Spleen (tissue), 11 donors: ENCODE measurements around the gene CPXM2. TPM values are rescaled to one million over a fixed set of nuclear protein-coding genes. Genes with fewer than 3 reads are reported as not detected.

Experiments
- DNase-seq: peaks from one replicate; pipeline ENCODE4 v3.0.0-alpha.2; 2020
- H3K27ac ChIP-seq, 8 donors: fragments of 200-600 bp; sonication (generic) in 7 of 8; 1 replicate in 4 of 8; 2 replicates in 4 of 8; pipeline versions ENCODE4 v1.5.0 to v1.8.0; 2016 to 2021; ENCODE audit warnings: inconsistent platforms in 4 of 8, mild to moderate bottlenecking in 4 of 8, moderate library complexity in 1 of 8
- H3K27me3 ChIP-seq, 7 donors: fragments of 200-600 bp; sonication (generic) in 6 of 7; replicated peaks in 1 of 7; 1 replicate in 4 of 7; 2 replicates in 3 of 7; pipeline versions ENCODE4 v1.5.0 to v1.8.0; 2016 to 2021; ENCODE audit warnings: inconsistent platforms in 3 of 7, mild to moderate bottlenecking in 1 of 7
- H3K36me3 ChIP-seq, 6 donors: fragments of 200-600 bp; sonication (generic) in 5 of 6; 1 replicate in 4 of 6; 2 replicates in 2 of 6; pipeline versions ENCODE4 v1.5.0 to v1.8.0; 2016 to 2021; ENCODE audit warnings: inconsistent platforms in 2 of 6
- H3K4me1 ChIP-seq, 6 donors: fragments of 200-600 bp; sonication (generic) in 5 of 6; 1 replicate in 3 of 6; 2 replicates in 3 of 6; pipeline versions ENCODE4 v1.5.0 to v1.8.0; 2016 to 2021; ENCODE audit warnings: inconsistent platforms in 3 of 6
- H3K4me3 ChIP-seq, 8 donors: fragments of 200-600 bp; sonication (generic) in 7 of 8; 1 replicate in 4 of 8; 2 replicates in 4 of 8; pipeline versions ENCODE4 v1.5.0 to v1.8.0; 2016 to 2021; ENCODE audit warnings: inconsistent platforms in 4 of 8, mild to moderate bottlenecking in 4 of 8, moderate library complexity in 2 of 8
- H3K9me3 ChIP-seq, 8 donors: fragments of 200-600 bp; sonication (generic) in 7 of 8; 1 replicate in 4 of 8; 2 replicates in 4 of 8; pipeline versions ENCODE4 v1.5.0 to v1.8.0; 2016 to 2021; ENCODE audit warnings: inconsistent platforms in 4 of 8
- POLR2A ChIP-seq, 3 donors: fragments of 450-650 bp; IDR thresholded peaks; one replicate each; pipeline ENCODE4 v1.5.1; 2017; ENCODE audit warnings: antibody characterized with exemption in 3 of 3, mild to moderate bottlenecking in 1 of 3
- POLR2AphosphoS5 ChIP-seq, 3 donors: sonication (generic); formaldehyde crosslinking; IDR thresholded peaks; one replicate each; pipeline ENCODE4 v1.5.1; 2017; ENCODE audit warnings: antibody characterized with exemption in 3 of 3
- WGBS, 5 donors: extraction: QIAGEN DNeasy Blood & Tissue Kit in 3 of 5; methylation state at CpG; one replicate each; pipeline versions ENCODE4 v1.1.5 to v1.1.7; 2013 to 2018; 5-methylcytosine and 5-hydroxymethylcytosine counted together
- intact Hi-C: fragments of 100-400 bp; cut with DNase I; formaldehyde crosslinking; loops from one replicate; pipeline ENCODE4 v1.15.0; 2023; ENCODE audit warnings: low total_unique reads
- polyA plus RNA-seq, 3 donors: library from polyadenylated mRNA; stranded (reverse); fragments of 200-250 nt; gene quantifications; one replicate each; pipeline ENCODE4 v1.2.1, GENCODE V29; 2013
- total RNA-seq, 7 donors: library from RNA; depleted of rRNA in 3 of 7; stranded (reverse); fragments of >200 nt in 3 of 7; fragmentation: NEBNext Ultra II Directional in 4 of 7; extraction: Animal tissue kit (Norgen Biotek cat#: 25700) in 4 of 7; gene quantifications; one replicate each; pipeline versions ENCODE4 v1.1.0 to v1.2.1, GENCODE V29; 2016 to 2021
- TF ChIP-seq, protein P1 (sequence below), 11 experiments: fragments of 200-600 bp in 7 of 11; fragments of 450-650 bp in 4 of 11; sonication (generic) in 4 of 11; IDR thresholded peaks in 8 of 11; conservative IDR thresholded peaks in 3 of 11; 1 replicate in 7 of 11; 2 replicates in 4 of 11; pipeline versions ENCODE4 v1.4.0 to v1.8.0; 2016 to 2021; ENCODE audit warnings: antibody characterized with exemption in 11 of 11, inconsistent platforms in 4 of 11, mild to moderate bottlenecking in 1 of 11
- donor health status: healthy with polysubstance abuse.
- donor health status: DM: no; HTN: no; CAD: no; lungs with moderate emphysema.
- donor health status: DM: no; HTN: no; CAD: no.
- donor health status: Bipolar disorder and iron deficiency.
- donor health status: healthy.
- donor health status: DM: no; HTN: no; CAD: no.
- donor health status: DM: yes; HTN: yes; CAD: no.

Gene CPXM2
- total and polyA plus RNA-seq, 10 donors, result 3.7 to 38.2 (median 21.7) TPM

DNA sequence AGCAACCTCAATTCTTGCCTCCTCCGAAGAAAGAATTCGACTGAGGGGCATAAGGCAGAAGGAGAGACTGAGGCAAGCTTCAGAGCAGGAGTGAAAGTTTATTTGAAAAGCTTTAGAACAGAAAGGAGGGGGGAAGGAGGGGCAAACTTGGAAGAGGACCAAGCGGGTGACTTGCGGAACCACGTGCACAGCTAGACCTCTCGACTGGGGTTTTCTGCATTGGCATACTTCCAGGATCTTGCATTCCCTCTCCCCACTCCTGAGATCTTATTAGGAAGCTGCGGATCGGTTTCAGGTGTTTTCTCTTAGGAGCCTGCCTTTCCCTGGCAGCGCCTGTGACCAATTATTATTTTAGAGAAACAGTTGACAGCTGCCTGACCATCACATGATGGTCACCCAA is 20.3 kb upstream of the CPXM2 start:
- DNase-seq, result no peak
- no peaks in the 10 kb centered on the region for H3K36me3 ChIP-seq
- intact Hi-C loops, result no loop called here

DNA sequence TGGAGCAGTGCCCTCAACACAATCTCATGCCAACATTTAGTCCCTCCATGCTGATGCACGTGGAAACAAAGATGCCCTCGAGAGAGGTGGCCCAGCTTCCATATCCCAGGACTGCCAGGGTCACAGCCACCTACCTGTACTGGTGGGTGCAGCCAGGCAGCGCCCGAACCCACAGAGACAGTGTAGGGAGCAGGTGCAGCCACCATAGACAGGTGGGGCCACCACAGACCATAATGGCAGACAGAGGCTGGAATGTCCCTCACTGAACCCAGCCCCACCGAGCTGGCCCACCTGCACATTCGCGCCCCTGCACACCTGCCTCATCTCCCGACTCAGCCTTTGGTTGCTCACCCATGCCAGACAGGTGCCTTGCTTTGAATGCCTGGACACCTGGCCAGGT is 18.3 kb upstream of the CPXM2 start:
- no peak for TF ChIP-seq POLR2AphosphoS5 (IDR thresholded peaks at IDR 0.05)
- TF ChIP-seq, protein P1, sequence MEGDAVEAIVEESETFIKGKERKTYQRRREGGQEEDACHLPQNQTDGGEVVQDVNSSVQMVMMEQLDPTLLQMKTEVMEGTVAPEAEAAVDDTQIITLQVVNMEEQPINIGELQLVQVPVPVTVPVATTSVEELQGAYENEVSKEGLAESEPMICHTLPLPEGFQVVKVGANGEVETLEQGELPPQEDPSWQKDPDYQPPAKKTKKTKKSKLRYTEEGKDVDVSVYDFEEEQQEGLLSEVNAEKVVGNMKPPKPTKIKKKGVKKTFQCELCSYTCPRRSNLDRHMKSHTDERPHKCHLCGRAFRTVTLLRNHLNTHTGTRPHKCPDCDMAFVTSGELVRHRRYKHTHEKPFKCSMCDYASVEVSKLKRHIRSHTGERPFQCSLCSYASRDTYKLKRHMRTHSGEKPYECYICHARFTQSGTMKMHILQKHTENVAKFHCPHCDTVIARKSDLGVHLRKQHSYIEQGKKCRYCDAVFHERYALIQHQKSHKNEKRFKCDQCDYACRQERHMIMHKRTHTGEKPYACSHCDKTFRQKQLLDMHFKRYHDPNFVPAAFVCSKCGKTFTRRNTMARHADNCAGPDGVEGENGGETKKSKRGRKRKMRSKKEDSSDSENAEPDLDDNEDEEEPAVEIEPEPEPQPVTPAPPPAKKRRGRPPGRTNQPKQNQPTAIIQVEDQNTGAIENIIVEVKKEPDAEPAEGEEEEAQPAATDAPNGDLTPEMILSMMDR (IDR thresholded peaks at IDR 0.05 in 8 of 11, conservative IDR thresholded peaks at IDR 0.05 in 3 of 11), result no peak
- TF ChIP-seq POLR2A (IDR thresholded peaks at IDR 0.05), result no peak
- H3K27me3 ChIP-seq, result peaks cover 0 to 34% (median 0%) of the 10 kb centered on the region in 7 donors
- no peaks in the 10 kb centered on the region for H3K36me3 ChIP-seq
- intact Hi-C loops, result no loop called here
- H3K4me3 ChIP-seq, result no peak overlapping the region
- H3K27ac ChIP-seq, result no peak overlapping the region
- 85 to 95% (median 89%) methylated on average over 4 to 8 of the region's 8 CpGs for WGBS, 5 donors
- H3K9me3 ChIP-seq, result no peaks in the 10 kb centered on the region
- no peak for DNase-seq
- peaks cover 5 to 24% (median 18%) of the 10 kb centered on the region in 6 donors for H3K4me1 ChIP-seq

More for the DNA sequence above, 20.3 kb upstream of the CPXM2 start:
- no peak for TF ChIP-seq POLR2AphosphoS5 (IDR thresholded peaks at IDR 0.05)
- TF ChIP-seq POLR2A (IDR thresholded peaks at IDR 0.05), result no peak
- TF ChIP-seq, protein P1 (IDR thresholded peaks at IDR 0.05 in 8 of 11, conservative IDR thresholded peaks at IDR 0.05 in 3 of 11), result no peak
- Histone ChIP-seq H3K27me3 (peaks cover 0 to 37% (median 0%) of the 10 kb centered on the region in 7 donors), H3K4me1 (peaks cover 5 to 29% (median 18%) of the 10 kb centered on the region in 6 donors), H3K27ac (no peak overlapping the region), H3K9me3 (no peaks in the 10 kb centered on the region), H3K4me3 (no peak overlapping the region)
- WGBS, 5 donors, result 41 to 54% (median 49%) methylated on average over 9 of the region's 9 CpGs

DNA sequence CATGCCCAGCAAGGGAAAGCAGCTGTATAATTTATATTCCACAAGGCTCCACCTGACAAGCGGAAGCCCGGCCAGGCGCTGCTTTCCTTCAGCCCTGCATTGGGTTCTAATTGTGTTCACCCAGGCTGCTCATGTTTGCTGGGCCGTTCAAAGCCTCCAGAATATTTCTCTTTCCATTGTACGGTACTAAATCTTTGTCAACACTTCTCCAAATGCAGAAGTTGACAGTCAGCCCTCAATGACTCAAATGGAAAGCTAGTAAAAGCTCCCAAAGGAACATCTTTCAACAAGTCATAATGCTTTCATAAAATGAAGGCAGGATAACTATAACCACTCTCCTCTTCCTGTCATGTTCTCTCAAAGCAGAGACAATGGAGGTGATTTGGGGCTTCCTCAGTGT is 17.8 kb upstream of the CPXM2 start:
- no peaks in the 10 kb centered on the region for H3K9me3 ChIP-seq
- DNase-seq, result no peak
- peaks cover 0 to 34% (median 0%) of the 10 kb centered on the region in 7 donors for H3K27me3 ChIP-seq
- no peak overlapping the region for H3K4me3 ChIP-seq
- no peak for TF ChIP-seq POLR2AphosphoS5 (IDR thresholded peaks at IDR 0.05)
- no peak for TF ChIP-seq POLR2A (IDR thresholded peaks at IDR 0.05)
- TF ChIP-seq, protein P1 (IDR thresholded peaks at IDR 0.05 in 8 of 11, conservative IDR thresholded peaks at IDR 0.05 in 3 of 11), result no peak
- H3K36me3 ChIP-seq, result no peaks in the 10 kb centered on the region
- H3K4me1 ChIP-seq, result peaks cover 5 to 21% (median 16%) of the 10 kb centered on the region in 6 donors
- WGBS, 5 donors, result 53 to 66% (median 54%) methylated on average over 5 of the region's 5 CpGs
- no peak overlapping the region for H3K27ac ChIP-seq
- intact Hi-C loops, result no loop called here

DNA sequence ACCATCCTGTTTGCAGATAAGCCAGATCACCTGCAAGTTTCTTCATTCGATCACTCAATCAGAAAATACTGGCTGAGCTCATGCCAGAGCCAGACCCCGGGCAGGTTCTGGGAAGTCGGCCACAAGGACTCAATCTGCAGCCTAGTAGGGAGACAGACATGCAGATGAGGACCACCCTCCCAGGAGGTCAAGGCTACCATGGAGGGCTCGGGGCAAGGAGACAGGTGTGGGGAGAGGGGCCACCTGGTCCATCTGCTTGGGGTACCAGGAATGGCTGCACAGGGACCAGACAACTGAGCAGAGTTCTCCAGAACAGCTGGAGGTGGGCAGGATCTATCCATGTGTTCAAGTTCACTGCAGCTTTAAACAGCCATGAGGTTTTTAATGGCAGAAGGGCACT is 16.8 kb upstream of the CPXM2 start:
- no peaks in the 10 kb centered on the region for H3K36me3 ChIP-seq
- H3K27ac ChIP-seq, result no peak overlapping the region
- peaks cover 0 to 34% (median 0%) of the 10 kb centered on the region in 7 donors for H3K27me3 ChIP-seq
- H3K9me3 ChIP-seq, result no peaks in the 10 kb centered on the region
- 86 to 100% (median 88%) methylated on average over 3 to 4 of the region's 4 CpGs for WGBS, 5 donors
- H3K4me1 ChIP-seq, result peaks cover 2 to 12% (median 7%) of the 10 kb centered on the region in 6 donors
- TF ChIP-seq POLR2A (IDR thresholded peaks at IDR 0.05), result no peak
- TF ChIP-seq, protein P1 (IDR thresholded peaks at IDR 0.05 in 8 of 11, conservative IDR thresholded peaks at IDR 0.05 in 3 of 11), result no peak
- no peak for TF ChIP-seq POLR2AphosphoS5 (IDR thresholded peaks at IDR 0.05)
- intact Hi-C loops, result no loop called here
- H3K4me3 ChIP-seq, result no peak overlapping the region
- no peak for DNase-seq
